GM18517 (cell line): Measurements from ENCODE around the gene ETV6.
A peak's percentile ranks its signal among the peaks of the same experiment; 100 is the strongest.
"Not testable (repeated sequence)": the region's sequence is repeated elsewhere in the genome, so short reads cannot be mapped to it uniquely, and the experiment has no call there.

Experiments
- ATAC-seq: cut with Tn5 transposase; IDR thresholded peaks from one replicate; pipeline ENCODE4 v1.9.1; 2021; ENCODE audit warnings: mild to moderate bottlenecking, moderate library complexity; ENCODE audit not compliant: unreplicated experiment

Gene ETV6

GRCh38 chr12:11649413-11650285, at the start of gene ETV6:
ETV6 (plus strand) TSS chr12:11649674; CDS start chr12:11650128, 454 bp downstream.
- peak; percentile 47 for ATAC-seq

- no peak for ATAC-seq
Measured at GRCh38 chr12:11600199-11600598, 49.3 kb upstream of the ETV6 start.

- ATAC-seq: no peak
Measured at GRCh38 chr12:11601647-11602046, 47.8 kb upstream of the ETV6 start.

DNA sequence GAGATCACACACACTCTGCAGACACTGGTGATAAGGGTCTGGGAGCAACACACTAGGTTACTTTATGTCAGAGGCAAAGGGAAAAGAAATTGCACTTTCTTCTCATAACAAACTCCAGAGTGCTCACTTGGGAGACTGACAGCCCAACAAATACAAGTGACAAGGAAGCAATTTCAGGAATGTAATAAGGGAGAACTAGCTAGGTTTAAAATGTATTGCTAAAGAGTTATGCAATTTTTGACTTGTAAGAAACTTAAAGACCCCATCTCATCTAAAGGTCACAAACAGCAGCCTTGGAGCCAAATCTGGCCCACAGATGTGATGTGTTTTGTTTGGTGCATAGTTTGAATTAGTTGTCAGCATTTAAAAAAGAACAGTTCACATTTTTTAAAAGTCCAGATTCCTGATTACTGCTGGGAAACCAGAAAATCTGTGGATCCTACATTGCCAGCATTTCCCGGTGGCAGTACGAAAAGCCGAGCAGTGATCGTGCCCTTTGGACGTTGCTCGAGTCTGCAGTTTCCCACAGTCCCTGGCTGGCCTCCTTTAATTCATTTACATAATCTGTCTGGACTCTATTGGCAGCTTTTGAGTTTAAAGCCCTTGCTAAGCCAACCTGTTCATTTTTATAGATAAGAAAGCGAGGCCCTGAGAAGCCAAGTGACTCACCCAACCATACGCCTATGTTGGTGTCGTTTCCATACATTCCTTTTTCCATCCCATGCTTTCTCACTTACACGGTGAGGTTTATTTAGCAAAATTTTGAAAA, 42.0 kb upstream of the ETV6 start:
- ATAC-seq: no peak

GRCh38 chr12:11609045-11609444, 40.4 kb upstream of the ETV6 start:
- ATAC-seq: no peak

- ATAC-seq: no peak
Measured at GRCh38 chr12:11615481-11615880, 34.0 kb upstream of the ETV6 start.

- ATAC-seq: no peak
Measured at GRCh38 chr12:11618046-11618445, 31.4 kb upstream of the ETV6 start.

GRCh38 chr12:11621797-11622423, 27.6 kb upstream of the ETV6 start:
- no peak for ATAC-seq

GRCh38 chr12:11622876-11623281, 26.6 kb upstream of the ETV6 start:
- no peak for ATAC-seq

- ATAC-seq: no peak
Measured at GRCh38 chr12:11623382-11623781, 26.1 kb upstream of the ETV6 start.

- no peak for ATAC-seq
Measured at GRCh38 chr12:11624116-11624515, 25.4 kb upstream of the ETV6 start.

- ATAC-seq: not testable (repeated sequence)
Measured at GRCh38 chr12:11627709-11628108, 21.8 kb upstream of the ETV6 start.

GRCh38 chr12:11628353-11628752, 21.1 kb upstream of the ETV6 start:
- no peak for ATAC-seq

GRCh38 chr12:11630046-11630706, 19.3 kb upstream of the ETV6 start:
- no peak for ATAC-seq

- ATAC-seq: no peak
Measured at GRCh38 chr12:11631288-11631687, 18.2 kb upstream of the ETV6 start.

DNA sequence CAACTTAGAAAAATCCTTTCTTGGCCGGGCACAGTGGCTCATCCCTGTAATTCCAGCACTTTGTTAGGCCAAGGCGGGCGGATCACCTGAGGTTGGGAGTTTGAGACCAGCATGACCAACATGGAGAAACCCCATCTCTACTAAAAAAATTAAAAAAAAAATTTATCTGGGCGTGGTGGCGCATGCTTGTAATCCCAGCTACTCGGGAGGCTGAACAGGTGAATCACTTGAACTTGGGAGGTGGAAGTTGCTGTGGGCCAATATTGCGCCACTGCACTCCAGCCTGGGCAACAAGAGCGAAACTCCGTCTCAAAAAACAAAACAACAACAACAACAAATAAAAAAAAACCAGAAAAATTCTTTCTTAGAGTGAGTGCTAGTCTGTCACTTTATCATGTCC, 17.6 kb upstream of the ETV6 start:
- not testable (repeated sequence) for ATAC-seq

DNA sequence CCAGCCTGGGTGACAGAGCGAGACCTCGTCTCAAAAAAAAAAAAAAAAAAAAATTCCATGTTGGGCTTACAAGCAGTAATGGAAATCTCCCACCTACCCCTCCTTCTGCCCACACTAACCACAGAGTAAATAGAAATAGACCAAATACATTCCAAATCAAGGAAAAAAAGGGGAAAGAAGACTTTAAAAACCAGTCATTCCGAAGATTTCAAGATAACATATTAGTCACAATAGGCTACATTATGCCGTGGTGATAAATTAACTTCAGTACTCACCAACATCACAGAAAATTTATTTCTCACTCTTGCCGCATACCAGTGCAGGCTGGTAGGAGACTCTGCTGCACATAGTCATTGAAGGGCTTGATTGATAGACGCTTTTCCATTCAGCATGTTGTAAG, 15.5 kb upstream of the ETV6 start:
- no peak for ATAC-seq

GRCh38 chr12:11635341-11635740, 14.1 kb upstream of the ETV6 start:
- no peak for ATAC-seq

GRCh38 chr12:11638315-11638916, 11.1 kb upstream of the ETV6 start:
- ATAC-seq: no peak

DNA sequence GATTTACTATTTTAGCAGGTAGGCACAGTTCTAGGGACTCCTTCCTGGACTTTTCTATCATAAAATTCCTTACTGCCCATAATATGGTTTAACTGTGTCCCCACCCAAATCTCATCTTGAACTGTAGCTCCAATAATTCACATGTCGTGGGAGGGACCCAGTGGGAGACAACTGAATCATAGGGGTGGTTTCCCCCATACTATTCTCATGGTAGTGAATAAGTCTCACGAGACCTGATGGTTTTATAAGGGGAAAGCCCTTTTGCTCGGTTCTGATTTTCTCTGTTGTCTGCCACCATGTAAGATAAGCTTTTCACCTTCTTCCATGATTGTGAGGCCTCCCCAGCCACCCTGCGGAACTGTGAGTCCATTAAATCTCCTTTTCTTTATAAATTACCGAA, 10.0 kb upstream of the ETV6 start:
- ATAC-seq: no peak

DNA sequence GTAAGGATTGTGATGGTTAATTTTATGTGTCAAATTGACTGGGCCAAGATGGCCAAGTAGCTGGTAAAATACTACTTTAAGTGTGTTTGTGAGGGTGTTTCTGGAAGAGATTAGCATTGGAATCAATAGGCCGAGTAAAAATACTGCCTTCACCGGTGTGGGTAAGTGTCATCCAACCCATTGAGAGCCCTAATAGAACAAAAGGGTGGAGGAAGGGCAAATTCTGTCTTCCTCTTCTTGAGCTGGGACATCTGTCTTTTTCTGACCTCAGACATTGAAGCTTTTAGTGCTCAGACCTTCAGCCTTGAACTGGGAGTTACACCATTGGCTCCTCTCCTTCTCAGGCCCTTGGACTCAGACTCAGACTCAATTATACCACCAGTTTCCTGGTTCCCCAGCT, 8.0 kb upstream of the ETV6 start:
- ATAC-seq: no peak
